Fibroblast of peridontal ligament (primary cell): Measurements from ENCODE around the gene SH3D19.
"Not testable (repeated sequence)": the region's sequence is repeated elsewhere in the genome, so short reads cannot be mapped to it uniquely, and the experiment has no call there.

Source experiments
- DNase-seq: peaks from one replicate; pipeline ENCODE4 v3.0.0-alpha.2; 2010; ENCODE audit errors: extremely low read depth

Gene SH3D19

DNA sequence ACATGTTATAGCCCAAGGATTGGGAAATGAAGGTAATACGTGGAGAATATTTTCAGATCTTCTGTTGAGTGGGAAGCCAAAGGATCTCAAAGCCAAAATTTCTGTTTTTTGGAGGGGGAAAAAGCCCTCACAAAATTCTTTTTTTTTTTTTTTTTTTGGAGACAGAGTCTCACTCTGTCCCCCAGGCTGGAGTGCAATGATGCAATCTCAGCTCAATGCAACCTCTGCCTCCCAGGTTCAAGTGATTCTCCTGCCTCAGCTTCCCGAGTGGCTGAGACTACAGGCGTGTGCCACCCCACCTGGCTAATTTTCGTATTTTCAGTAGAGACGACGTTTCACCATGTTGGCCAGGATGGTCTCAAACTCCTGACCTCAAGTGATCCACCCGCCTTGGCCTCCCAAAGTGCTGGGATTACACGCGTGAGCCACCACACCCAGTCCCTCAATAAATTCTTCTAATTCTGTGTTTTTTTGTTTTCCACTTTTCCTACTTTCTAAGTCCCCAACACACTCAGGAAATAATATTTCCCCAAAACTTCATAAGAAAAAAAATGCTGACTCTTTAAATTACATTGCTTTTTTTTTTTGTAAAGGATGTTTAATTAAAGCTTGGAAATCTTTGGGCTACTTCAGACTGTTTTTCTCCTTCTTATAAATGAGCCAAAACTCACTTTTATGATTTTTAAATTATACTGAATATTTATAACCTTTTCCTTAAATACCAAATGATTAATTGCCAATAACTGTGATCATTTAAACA lies 174.4 kb downstream of the SH3D19 start:
- DNase-seq = no peak

DNA sequence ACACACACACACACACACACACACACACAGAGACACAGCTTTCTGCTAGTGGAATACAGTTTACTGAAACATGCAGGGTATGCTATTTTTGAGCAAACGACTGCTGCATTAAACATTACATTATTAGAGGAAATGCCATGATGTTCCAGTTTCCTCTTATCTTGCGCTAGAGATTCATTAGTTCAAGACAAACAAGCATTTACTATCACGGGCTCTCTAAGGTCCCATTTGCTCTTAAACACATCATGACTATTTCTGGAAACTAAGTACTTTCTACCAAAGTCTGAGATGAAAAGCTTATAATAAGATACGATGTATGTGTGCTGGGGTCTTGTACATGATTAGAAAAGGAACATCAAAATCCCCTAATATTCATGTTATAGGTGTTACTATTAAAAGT lies 177.1 kb downstream of the SH3D19 start:
- DNase-seq = no peak

DNA sequence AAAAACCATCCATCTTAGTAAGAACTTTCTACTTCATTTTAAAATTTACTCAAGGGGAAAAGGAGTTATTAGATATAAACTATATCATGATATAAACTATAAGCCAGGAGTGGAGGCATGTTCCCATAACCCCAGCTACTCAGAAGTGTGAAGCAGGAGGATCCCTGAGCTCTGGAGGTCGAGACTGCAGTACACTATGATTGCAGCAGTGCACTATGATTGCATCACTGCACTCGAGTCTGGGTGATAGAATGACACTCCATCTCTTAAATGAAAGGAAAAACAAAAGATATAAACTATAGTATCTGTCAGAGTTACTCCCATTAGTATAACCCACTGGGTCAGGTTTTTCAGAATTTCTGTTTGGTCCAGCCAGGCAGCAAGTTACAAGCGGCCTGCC lies 178.4 kb downstream of the SH3D19 start:
- DNase-seq = peak; percentile 46

DNA sequence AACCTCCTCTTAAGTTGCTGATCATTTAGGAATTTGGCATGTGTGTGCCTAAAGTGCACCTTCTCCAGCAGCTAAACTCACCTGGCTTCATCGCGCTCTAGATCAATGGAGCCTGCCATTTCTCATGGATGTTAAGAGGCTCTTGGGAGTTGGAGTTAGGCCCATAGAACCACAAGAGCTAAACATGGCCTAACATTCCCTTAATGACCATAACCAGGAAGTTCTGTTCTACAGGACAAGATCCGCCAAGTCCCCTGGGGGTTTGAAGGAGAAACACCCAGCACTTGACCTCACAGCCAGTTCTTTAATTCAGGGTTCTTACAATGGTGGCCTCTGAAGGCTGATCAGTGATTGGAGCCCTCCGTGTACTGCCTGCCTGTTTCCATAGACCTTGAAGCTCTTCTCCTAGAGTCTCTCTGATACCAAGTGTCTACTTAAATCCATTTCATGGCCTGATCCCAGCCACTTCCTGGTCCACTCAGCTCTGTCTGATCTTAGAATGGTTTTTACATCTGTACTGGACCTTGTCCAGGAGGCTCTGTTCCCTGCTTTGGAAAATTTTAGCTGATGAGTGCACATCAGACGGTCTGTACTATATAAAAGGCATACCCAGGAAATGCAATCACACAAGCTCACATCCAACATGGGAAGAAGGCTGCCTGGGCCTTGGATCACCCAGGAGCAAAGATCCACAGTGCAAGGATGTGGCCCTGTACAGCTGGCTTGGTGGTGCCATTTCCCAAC lies 180.9 kb downstream of the SH3D19 start:
- no peak for DNase-seq

DNA sequence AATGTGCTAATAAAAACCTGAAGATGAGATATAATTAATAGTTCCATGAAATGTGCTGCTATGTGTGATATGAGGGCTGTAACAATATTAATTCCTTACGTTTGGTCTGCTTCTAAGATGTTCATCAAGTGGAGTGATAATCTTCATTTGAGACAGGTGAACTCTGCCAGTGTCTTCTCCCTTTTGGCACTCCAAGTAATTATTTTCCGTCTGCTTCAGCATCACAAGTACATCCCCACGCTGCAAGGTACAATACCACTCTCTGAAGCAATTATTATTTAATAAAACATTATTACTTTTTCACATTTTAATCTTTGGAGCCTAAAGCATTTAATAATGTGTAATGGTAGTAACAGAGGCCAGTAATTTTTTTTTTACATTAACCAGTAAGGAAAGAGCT lies 181.6 kb downstream of the SH3D19 start:
- DNase-seq = no peak

DNA sequence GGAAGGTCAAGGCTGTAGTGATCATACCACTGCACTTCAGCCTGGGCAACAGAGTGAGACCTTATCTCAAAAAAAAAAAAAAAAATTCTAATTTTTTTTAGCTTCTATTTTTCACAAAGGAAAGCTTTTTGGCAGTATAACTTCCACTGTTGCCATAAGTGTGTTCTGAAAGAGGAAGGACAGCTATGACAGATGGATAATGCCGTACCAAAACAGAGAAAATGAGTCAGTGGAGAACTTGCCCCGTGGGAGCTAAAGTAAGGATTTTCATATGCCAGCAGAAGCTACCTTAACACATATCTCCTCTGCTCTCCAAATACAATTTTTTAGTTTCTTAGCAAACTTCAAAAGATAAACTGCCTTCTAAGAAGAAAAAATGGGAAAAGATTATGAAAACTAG lies 182.2 kb downstream of the SH3D19 start:
- no peak for DNase-seq

DNA sequence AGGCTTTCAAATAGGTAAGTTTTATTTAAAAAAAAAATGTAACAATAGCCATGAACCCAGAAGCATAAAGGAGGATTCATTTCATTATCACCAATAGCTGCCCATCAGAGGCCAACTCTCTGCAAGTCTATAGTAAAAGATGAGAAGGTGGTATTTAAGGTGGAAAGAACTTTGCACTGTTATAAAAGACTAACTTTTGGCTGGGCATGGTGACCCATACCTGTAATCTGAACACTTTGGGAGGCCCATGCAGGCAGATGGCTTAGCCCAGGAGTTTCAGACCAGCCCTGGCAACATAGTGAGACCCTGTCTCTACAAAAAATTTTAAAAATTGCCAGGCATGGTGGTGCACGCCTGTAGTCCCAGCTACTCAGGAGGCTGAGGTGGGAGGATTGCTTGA lies 182.6 kb downstream of the SH3D19 start:
- no peak for DNase-seq

DNA sequence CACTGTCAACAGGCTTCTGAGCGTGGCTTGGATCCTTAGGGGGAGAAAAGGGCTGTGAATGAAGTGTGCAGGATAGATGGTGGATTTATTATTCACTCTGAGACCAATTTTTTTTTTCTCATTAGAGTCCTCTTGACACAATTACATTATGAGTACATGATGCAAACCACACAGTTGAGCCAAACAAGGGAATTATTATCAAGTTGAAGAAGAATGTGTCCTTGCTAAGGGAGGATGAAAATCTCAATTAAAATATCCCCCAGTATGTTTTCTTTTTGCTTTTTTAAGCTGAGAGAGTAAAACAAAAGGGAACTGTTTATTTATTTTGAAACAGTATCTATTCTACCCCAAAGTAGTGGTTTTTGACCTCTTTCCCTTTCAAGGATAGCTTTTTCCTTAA lies 185.6 kb downstream of the SH3D19 start:
- DNase-seq = peak; percentile 33

DNA sequence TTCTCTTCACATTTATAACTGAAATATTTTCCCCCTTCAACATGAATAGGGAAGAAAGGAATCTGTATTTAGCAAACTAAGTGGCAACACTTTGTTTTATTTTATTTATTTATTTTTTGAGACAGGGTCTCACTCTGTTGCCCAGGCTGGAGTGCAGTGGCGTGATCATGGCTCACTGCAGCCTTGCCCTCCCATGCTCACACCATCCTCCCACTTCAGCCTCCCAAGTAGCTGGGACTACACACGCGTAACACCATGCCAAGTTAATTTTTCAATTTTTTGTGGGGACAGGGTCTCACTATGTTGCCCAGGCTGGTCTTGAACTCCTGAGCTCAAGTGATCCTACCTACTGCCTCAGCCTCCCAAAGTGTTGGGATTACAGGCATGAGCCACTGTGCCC lies 189.4 kb downstream of the SH3D19 start:
- not testable (repeated sequence) for DNase-seq

DNA sequence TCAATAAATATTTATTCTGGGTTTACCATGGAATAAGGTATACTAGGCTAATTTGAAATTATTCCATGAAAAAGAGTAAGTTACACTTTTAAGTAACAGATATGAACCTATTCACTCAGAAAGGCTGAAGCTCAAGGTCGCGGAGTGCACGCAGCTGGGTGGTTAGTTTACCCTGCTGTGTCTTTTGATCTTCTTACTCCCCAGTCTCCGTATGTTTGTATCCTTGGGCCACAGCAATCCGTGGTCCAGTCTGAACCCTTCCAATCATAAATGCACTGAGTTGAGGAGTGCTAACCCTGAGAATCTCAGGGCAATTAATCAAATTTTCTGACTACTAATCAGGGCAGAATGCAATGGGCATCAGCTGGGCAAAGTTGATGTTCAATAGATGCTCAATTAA lies 192.1 kb downstream of the SH3D19 start:
- DNase-seq = no peak

DNA sequence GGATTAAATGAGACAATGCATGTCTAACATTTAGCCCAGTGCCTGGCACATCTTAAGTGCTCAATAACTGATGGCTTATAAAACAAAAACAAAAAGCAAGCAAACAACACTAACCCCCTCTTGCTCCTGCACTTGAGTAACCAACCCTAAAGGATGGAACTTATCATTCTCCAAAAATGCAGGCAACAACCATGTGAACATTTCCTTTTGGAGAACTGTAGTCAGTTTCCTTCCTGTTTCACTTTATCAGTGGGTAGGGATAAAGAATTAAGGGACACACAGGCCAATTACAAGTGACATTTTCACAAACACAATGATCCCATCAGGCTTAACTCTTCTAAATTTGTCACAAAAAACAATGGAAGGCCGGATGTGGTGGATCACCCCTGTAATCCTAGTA lies 195.6 kb downstream of the SH3D19 start:
- no peak for DNase-seq

DNA sequence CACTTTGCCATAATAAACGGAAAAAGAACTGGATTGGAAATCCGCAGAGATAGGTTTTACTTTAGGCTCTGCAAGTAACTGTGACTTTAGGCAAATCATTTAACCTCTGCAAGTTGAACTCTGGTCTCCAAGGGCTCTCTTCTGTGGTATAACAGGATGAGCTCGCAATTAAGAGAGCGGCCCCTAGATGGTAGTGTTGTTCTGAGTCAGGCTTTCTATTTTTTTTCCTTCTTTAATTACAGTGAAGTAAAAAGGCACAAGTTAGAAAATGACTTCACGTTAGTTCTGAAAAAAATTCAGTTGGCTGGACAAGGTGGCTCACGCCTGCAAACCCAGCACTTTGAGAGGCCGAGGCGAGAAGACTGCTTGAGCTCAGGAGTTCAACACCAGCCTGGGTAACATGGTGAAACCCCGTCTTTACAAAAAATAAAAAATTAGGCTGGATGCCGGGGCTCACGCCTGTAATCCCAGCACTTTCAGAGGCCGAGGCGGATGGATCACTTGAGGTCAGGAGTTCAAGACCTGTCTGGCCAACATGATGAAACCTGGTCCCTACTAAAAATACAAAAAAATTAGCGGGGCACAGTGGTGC lies 207.9 kb downstream of the SH3D19 start:
- peak; percentile 81 for DNase-seq

DNA sequence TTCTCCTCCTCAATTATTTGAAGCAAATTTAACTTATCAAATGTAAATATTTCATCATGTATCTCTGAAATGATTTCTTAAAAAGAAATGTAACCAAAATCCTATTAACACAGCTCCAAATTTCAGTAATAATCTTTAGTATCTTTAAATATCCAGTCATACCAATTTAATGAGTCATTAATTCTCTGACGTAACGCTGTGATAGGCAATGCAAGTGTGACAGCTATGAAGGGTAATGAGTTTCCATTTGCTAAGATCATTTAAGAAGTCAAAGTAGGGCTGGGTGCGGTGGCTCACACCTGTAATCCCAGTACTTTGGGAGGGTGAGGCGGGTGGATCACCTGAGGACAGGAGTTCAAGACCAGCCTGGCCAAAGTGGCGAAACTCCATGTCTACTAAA lies 210.4 kb downstream of the SH3D19 start:
- no peak for DNase-seq

DNA sequence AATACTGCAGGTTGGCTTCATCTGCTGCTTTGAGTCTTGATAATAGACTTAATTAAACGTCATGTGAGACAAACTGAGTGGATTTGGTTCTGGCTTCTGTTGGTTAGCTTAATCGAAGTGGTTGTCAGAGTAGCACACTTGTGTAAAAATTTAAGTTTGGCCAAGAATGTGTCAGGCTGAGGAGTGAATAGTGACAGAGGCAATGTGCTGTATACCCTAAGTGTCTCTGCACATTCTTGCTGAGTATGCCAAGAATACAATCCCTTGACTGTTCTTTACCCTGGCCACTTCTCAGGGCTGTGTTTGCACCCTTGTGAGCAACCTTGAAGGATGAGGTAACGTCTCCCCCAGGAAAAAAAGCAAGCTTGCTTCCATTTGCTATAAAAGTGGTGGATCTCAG lies 211.1 kb downstream of the SH3D19 start:
- DNase-seq = no peak

DNA sequence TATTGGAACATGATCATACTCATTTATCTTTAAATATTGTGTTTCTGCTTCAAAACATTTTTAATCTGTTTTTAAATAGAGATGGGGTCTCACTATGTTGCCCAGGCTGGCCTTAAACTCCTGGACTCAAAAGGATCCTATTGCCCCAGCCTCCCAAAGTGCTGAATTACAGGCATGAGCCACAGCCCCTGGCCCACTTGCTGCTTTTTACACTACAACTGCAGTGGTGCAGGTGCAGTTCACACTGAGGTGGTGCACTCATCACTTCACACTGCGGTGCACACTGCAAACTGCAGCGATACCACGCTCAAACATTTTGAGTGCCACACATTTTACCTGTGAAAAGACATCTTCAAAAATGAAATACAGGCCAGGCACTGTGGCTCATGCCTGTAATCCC lies 215.2 kb downstream of the SH3D19 start:
- no peak for DNase-seq

DNA sequence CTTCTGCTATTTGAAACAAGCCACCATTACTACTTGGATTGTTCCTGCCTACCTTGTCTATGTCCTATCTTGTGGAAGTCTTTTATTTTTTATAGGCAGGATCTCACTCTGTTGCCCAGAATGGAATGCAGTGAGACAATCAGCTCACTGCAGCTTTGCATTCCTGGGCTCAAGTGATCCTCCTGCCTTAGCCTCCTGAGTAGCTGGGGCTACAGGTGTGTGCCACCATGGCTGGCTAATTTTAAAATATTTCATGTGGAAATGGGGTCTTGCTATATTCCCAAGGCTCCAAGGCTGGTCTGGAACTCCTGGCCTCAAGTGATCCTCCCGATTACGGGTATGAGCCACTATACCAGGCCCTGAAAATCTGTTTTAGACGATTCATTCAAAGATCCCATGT lies 218.3 kb downstream of the SH3D19 start:
- DNase-seq = no peak

DNA sequence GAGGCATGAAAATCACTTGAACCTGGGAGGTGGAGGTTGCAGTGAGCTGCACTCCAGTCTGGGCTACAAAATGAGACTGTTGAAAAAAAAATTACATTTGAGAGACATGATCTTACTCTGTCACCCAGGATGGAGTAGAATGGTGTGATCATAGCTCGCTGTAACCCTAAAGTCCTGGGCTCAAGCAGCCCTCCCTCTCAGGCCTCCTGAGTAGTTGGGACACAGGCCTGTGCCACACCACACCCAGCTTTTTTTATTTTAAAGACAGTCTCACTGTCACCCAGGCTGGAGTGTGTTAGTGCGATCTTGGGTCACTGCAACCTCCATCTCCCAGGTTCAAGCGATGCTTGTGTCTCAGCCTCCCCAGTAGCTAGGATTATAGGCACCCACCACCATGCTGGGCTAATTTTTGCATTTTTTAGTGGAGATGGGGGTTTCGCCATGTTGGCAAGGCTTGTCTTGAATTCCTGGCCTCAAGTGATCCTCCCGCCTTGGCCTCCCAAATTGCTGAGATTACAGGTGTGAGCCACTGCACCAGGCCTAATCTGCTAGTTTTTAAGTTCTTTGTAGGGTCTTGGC lies 219.9 kb downstream of the SH3D19 start:
- no peak for DNase-seq

DNA sequence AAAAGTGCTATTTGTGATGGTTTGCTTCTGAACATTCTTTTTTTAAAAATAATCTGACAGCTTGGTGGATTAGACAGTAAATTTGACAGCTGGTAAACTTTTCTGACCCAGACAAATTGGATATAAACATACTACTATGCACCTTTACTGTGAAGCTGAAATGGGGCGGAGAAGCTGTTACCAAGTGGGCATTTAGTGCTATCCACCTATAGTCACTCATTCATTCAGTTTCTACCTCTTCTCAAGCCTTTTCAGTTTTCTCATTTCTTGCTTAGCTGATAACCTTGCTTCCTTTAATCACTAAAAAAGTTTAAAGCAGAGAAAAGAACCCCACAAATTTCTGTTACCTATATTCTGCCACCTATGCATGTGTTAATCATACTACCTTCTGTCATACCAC lies 220.8 kb downstream of the SH3D19 start:
- no peak for DNase-seq

DNA sequence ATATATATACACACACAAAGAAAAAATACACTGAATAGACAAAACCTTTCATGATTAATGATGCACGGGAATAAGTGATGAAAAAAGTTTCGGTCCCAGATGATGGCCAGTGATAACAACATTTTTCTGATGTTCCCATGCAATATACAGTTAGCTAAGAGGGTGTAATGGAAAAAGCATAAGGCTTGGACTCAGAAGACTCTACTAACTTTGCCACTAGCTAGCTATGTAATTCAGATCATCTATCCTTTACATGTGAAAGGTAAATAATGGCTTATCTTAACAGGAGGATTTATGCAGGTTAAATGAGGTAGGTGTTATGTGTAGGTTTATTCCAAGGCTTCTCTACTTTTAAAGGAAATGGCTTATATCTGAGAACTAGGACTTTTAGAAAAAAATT lies 221.6 kb downstream of the SH3D19 start:
- no peak for DNase-seq

DNA sequence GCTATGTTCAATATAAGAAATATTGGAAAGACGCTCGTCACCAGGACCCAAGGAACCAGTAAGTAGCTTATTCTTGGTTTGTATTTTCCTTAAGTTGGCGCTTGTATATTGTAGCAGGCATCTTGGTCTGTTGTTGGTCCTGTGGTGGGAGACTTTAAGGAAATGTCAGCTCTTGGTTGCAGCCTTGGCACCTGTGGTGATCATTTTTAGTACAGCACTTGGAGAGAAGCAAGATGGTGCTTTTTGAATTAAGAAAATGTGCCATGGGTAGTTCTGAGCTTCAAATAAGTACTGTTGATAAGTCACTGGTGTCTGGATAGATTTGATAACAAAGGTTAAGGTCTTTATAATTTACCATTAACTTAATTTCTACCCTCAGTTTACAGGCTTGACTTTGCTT lies 224.9 kb downstream of the SH3D19 start:
- DNase-seq = no peak

DNA sequence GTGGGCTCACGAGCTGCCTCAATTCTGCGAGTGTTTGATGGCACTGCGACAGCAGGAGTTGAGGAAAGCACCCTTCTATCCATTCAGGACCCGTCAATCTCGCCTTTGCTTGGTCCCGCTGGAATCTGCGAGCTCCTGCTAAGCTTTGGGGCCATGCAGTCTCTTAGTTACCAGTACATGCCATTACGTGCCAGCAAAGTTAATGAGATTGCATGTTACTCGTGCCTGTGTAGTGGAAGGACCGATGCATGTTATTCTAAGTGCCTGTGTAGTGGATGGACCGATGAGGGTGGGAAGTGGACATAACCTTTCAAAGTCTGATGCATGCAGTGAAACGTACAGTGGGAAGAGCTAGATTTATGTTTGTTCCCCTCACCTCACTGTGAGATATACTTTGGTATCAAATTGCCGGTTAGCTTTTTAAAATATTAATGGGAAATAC lies 225.4 kb downstream of the SH3D19 start:
- DNase-seq = peak; percentile 57

DNA sequence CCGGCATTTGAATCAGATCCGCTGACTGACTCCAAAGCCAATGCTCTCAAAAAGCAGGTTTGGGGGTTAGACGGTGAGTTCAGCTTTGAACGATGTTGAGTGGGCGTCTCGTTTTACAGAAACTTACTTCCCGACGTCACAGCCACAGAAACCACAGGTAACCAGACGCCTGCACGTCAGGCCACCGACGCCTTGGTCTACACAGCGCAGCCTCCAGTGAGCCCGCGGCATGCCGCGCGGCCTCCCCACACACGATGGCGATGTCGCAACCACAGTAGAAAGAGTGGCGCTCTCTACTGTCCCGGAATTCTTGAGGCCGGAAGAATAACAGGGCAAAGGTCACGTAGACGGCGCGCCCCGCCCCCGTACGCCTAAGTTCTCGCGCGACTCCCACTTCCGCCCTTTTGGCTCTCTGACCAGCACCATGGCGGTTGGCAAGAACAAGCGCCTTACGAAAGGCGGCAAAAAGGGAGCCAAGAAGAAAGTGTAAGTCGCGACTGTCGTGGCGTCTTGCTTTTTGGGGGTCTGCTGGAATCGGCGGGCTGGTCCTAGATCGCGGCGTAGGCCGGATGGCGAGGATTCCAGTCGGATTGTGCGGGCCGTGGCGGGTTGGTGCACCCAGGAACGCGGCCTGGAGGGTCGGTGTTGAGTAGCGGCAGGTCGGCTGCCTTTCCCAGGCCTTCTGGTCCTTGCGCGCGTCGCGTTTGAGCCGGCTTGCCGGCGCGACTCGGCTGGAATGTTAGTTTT lies 226.0 kb downstream of the SH3D19 start, which contains the start of gene RPS3A:
RPS3A (plus strand) TSS at position 400 of the 747 bp plus-strand sequence; CDS start at position 425, 25 bp downstream.
- peak; percentile 98 for DNase-seq
